GM23248 (cell line): ENCODE measurements around the gene VPS35L.

Source experiments
- EZH2 ChIP-seq: fragments of 200-600 bp; sonication (generic); IDR thresholded peaks from 2 replicates; pipeline ENCODE4 v1.6.1; 2018; ENCODE audit warnings: antibody characterized with exemption, mild to moderate bottlenecking; ENCODE audit not compliant: insufficient read depth, poor library complexity, severe bottlenecking
- EZH2phosphoT487 ChIP-seq: fragments of 200-600 bp; sonication (generic); IDR thresholded peaks from 2 replicates; pipeline ENCODE4 v1.6.1; 2018; ENCODE audit warnings: antibody characterized with exemption, moderate library complexity, mild to moderate bottlenecking, low read depth; ENCODE audit not compliant: insufficient read depth

GRCh38 chr16:19741354-19741753 lies 185.9 kb downstream of the VPS35L start:
- TF ChIP-seq EZH2 (no peak), EZH2phosphoT487 (no peak)
